ENCODE measurements around the gene SPATS2.
"Not testable (repeated sequence)": the region's sequence is repeated elsewhere in the genome, so short reads cannot be mapped to it uniquely, and the experiment has no call there.

SPATS2 gene

GRCh38 chr12:49493900-49494299, 126.6 kb downstream of the SPATS2 start:
- Histone ChIP-seq H3K9me3 (ENCODE audit: control insufficient read depth, low read length) (no peaks in the 10 kb centered on the region), H3K27ac (ENCODE audit: low read depth, low read length, severe bottlenecking) (no peak overlapping the region), H3K4me3 (ENCODE audit: extremely low read depth, insufficient read depth, low read length, poor library complexity, severe bottlenecking) (no peak overlapping the region), H3K36me3 (ENCODE audit: control insufficient read depth, insufficient read depth, low read length) (peaks cover 50% of the 10 kb centered on the region), H3K4me1 (ENCODE audit: control insufficient read depth, insufficient read depth, low read length, poor library complexity, severe bottlenecking) (peaks cover 11% of the 10 kb centered on the region)
- WGBS, 2 experiments (ENCODE audit: insufficient coverage in 2 of 2), result 100% methylated on average over 1 of the region's 2 CpGs; no CpG with 5 or more reads in 1 of the 2 experiments

DNA sequence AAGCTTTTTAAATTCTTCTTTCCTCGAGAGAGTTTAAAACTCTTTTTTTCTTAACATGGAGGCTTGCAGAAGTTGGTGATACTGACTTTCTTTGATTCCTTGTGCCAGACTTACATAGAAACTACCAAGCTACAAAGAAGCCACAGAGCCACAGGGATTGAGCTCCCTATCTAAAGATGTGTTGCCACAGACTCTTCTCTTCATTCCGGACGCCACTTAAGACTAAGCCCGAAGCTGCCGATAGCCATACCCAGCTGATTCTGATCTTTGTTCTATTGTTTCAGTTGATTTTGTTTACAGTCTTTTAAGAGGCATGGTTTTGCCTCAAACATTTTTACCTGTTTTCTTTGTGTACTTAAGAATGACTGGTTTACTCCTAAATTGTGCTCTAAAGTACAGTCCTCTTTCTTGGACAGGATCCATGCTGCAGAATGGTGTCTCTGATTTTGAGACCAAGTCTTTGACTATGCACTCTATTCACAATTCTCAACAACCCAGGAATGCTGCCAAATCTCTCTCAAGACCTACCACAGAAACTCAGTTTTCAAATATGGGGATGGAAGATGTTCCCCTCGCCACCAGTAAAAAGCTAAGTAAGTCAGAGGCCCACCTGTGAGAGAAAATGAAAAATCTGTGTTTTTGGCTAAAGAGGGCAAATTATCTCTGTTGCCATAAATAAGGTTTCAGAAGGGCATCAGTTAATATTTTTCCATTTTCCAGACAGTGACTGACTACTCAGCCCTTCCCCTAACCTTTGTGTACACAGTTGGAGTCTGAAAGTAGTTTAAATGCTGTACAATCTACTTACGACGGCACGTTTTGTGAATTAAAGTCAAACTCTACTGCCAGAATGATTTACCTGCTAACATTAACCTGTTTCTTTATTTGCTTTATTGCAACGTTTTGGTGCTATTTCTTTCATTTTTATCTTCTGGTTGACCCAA, 129.4 kb downstream of the SPATS2 start:
- Histone ChIP-seq H3K4me3 (ENCODE audit: extremely low read depth, insufficient read depth, low read length, poor library complexity, severe bottlenecking) (no peak overlapping the region), H3K9me3 (ENCODE audit: control insufficient read depth, low read length) (no peaks in the 10 kb centered on the region), H3K27ac (ENCODE audit: low read depth, low read length, severe bottlenecking) (no peak overlapping the region), H3K4me1 (ENCODE audit: control insufficient read depth, insufficient read depth, low read length, poor library complexity, severe bottlenecking) (peaks cover 1% of the 10 kb centered on the region), H3K36me3 (ENCODE audit: control insufficient read depth, insufficient read depth, low read length) (peaks cover 62% of the 10 kb centered on the region)
- WGBS, 2 experiments (ENCODE audit: insufficient coverage in 2 of 2), result 87 to 92% methylated on average over 3 to 10 of the region's 10 CpGs

DNA sequence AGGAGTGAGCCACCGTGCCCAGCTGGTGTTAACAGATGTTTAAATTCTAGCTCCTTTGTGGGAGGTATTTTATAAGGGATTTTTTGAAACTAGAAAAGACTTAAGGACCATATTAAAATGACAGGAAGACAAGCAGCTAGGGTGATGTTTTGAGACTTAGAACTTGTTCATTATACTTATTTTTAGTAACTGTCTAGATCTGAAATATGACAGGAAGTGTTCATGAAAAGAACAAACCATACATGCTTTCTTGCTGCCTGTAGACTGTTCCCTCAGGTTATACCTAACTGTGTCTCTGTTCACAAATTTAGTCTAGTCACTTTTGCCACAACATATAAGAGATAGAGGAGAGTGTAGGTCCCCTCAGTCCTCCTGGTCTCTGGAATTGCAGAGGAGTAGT, 134.6 kb downstream of the SPATS2 start:
- Histone ChIP-seq H3K4me3 (ENCODE audit: extremely low read depth, insufficient read depth, low read length, poor library complexity, severe bottlenecking) (no peak overlapping the region), H3K27ac (ENCODE audit: low read depth, low read length, severe bottlenecking) (no peak overlapping the region), H3K9me3 (ENCODE audit: control insufficient read depth, low read length) (no peaks in the 10 kb centered on the region), H3K36me3 (ENCODE audit: control insufficient read depth, insufficient read depth, low read length) (peaks cover 66% of the 10 kb centered on the region), H3K4me1 (ENCODE audit: control insufficient read depth, insufficient read depth, low read length, poor library complexity, severe bottlenecking) (no peaks in the 10 kb centered on the region)
- WGBS, 2 experiments (ENCODE audit: insufficient coverage in 2 of 2), result 86 to 100% methylated on average over 1 of the region's 1 CpG

- no peaks in the 10 kb centered on the region for H3K4me1 ChIP-seq (ENCODE audit: control insufficient read depth, insufficient read depth, low read length, poor library complexity, severe bottlenecking)
- WGBS, 2 experiments (ENCODE audit: insufficient coverage in 2 of 2), result 100% methylated on average over 1 of the region's 1 CpG
- H3K27ac ChIP-seq (ENCODE audit: low read depth, low read length, severe bottlenecking), result no peak overlapping the region
- H3K9me3 ChIP-seq (ENCODE audit: control insufficient read depth, low read length), result no peaks in the 10 kb centered on the region
- H3K4me3 ChIP-seq (ENCODE audit: extremely low read depth, insufficient read depth, low read length, poor library complexity, severe bottlenecking), result no peak overlapping the region
- peaks cover 64% of the 10 kb centered on the region for H3K36me3 ChIP-seq (ENCODE audit: control insufficient read depth, insufficient read depth, low read length)
Measured at GRCh38 chr12:49502590-49502989, 135.3 kb downstream of the SPATS2 start.

DNA sequence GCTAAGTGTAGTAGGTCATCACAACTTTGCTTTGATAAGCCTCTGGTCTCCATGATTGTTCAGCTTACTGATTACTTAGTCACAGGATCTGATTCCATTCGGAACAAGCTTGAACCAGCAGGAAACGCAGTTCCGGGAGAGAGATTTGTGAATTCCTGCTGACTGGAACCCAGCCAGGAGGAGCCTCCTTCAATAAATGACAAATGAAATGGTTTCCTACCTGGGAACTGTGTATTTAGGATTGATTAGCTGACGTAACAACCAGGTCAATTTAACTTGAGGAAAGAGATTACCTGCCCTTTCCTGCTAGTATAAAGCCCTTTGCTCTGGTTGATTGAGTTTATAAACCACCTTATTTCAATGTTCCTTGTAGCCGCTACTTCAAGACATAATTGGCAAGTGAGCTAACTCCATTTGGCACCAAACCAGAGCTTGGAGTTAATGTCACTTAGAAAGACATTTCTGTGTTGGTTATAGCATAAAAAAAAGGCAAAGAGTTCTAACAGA, 136.5 kb downstream of the SPATS2 start:
- no peaks in the 10 kb centered on the region for H3K9me3 ChIP-seq (ENCODE audit: control insufficient read depth, low read length)
- 88 to 100% methylated on average over 1 to 2 of the region's 5 CpGs for WGBS, 2 experiments (ENCODE audit: insufficient coverage in 2 of 2)
- H3K4me1 ChIP-seq (ENCODE audit: control insufficient read depth, insufficient read depth, low read length, poor library complexity, severe bottlenecking), result no peaks in the 10 kb centered on the region
- no peak overlapping the region for H3K27ac ChIP-seq (ENCODE audit: low read depth, low read length, severe bottlenecking)
- H3K36me3 ChIP-seq (ENCODE audit: control insufficient read depth, insufficient read depth, low read length), result peaks cover 71% of the 10 kb centered on the region
- no peak overlapping the region for H3K4me3 ChIP-seq (ENCODE audit: extremely low read depth, insufficient read depth, low read length, poor library complexity, severe bottlenecking)

DNA sequence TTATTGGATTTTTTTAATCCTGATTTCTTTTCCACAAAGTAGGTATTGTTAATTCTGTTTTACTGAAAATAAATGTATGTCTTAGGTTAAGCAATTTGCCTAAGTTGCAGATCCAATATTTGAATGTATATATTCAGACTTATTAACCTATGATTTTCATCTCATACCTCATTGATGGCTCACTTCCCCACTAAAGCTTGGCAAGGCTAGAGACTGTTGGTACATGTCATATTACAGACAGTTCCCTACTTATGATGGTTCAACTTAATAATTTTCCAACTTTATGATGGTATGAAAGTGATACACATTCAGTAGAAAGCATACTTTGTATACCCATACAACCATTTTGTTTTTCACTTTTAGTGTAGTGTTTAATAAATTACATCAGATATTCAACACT, 138.4 kb downstream of the SPATS2 start:
- no peaks in the 10 kb centered on the region for H3K4me1 ChIP-seq (ENCODE audit: control insufficient read depth, insufficient read depth, low read length, poor library complexity, severe bottlenecking)
- no peak overlapping the region for H3K4me3 ChIP-seq (ENCODE audit: extremely low read depth, insufficient read depth, low read length, poor library complexity, severe bottlenecking)
- no peaks in the 10 kb centered on the region for H3K9me3 ChIP-seq (ENCODE audit: control insufficient read depth, low read length)
- H3K27ac ChIP-seq (ENCODE audit: low read depth, low read length, severe bottlenecking), result no peak overlapping the region
- peaks cover 57% of the 10 kb centered on the region for H3K36me3 ChIP-seq (ENCODE audit: control insufficient read depth, insufficient read depth, low read length)

DNA sequence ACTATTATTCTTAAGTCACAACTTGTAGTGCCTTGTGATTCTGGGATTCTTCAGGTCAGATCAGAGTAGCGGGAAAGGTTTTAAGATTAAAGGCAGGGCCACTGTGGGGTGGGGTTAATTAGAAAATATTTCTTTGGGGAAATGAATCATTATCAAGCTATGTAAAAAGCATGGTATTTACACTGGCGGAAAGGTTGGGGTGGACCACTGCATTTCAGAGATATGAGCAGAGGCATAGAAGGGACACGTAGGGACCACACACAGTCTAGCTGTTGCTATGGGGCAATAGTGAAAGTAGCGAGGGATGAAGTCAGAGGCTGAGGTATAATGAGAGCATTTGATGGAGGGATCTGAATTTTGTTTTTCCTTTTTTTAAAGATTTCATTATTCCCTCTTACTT, 139.9 kb downstream of the SPATS2 start:
- no peak overlapping the region for H3K4me3 ChIP-seq (ENCODE audit: extremely low read depth, insufficient read depth, low read length, poor library complexity, severe bottlenecking)
- 84 to 90% methylated on average over 2 to 3 of the region's 4 CpGs for WGBS, 2 experiments (ENCODE audit: insufficient coverage in 2 of 2)
- no peak overlapping the region for H3K27ac ChIP-seq (ENCODE audit: low read depth, low read length, severe bottlenecking)
- H3K4me1 ChIP-seq (ENCODE audit: control insufficient read depth, insufficient read depth, low read length, poor library complexity, severe bottlenecking), result peaks cover 4% of the 10 kb centered on the region
- H3K36me3 ChIP-seq (ENCODE audit: control insufficient read depth, insufficient read depth, low read length), result peaks cover 43% of the 10 kb centered on the region
- no peaks in the 10 kb centered on the region for H3K9me3 ChIP-seq (ENCODE audit: control insufficient read depth, low read length)

DNA sequence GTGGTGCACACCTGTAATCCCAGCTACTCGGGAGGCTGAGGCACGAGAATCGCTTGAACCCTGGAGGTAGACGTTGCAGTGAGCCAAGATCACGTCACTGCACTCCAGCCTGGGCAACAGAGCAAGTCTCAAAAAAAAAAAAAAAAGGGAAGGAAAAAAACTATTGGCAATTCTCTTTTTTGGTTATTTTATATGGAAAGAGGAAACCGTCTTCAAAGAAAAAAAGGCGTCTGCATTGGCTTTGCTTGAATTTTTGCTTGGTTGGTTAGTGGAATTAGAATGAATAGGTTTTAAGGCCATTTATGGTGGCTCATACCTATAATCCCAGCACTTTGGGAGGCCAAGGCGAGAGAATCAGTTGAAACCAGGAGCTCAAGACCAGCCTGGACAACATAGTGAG, 142.4 kb downstream of the SPATS2 start:
- H3K27ac ChIP-seq (ENCODE audit: low read depth, low read length, severe bottlenecking), result not testable (repeated sequence)
- WGBS, 2 experiments (ENCODE audit: insufficient coverage in 2 of 2), result 92 to 98% methylated on average over 6 to 8 of the region's 8 CpGs

GRCh38 chr12:49511410-49511809, 144.1 kb downstream of the SPATS2 start:
- Histone ChIP-seq H3K9me3 (ENCODE audit: control insufficient read depth, low read length) (no peaks in the 10 kb centered on the region), H3K4me1 (ENCODE audit: control insufficient read depth, insufficient read depth, low read length, poor library complexity, severe bottlenecking) (peaks cover 15% of the 10 kb centered on the region), H3K4me3 (ENCODE audit: extremely low read depth, insufficient read depth, low read length, poor library complexity, severe bottlenecking) (no peak overlapping the region), H3K27ac (ENCODE audit: low read depth, low read length, severe bottlenecking) (no peak overlapping the region), H3K36me3 (ENCODE audit: control insufficient read depth, insufficient read depth, low read length) (peaks cover 21% of the 10 kb centered on the region)

More for the DNA sequence above, 142.4 kb downstream of the SPATS2 start:
- H3K9me3 ChIP-seq (ENCODE audit: control insufficient read depth, low read length); H3K4me1 ChIP-seq (ENCODE audit: control insufficient read depth, insufficient read depth, low read length, poor library complexity, severe bottlenecking); H3K4me3 ChIP-seq (ENCODE audit: extremely low read depth, insufficient read depth, low read length, poor library complexity, severe bottlenecking): not testable (repeated sequence)
- H3K36me3 ChIP-seq (ENCODE audit: control insufficient read depth, insufficient read depth, low read length), result peaks cover 32% of the 10 kb centered on the region

- peaks cover 15% of the 10 kb centered on the region for H3K4me1 ChIP-seq (ENCODE audit: control insufficient read depth, insufficient read depth, low read length, poor library complexity, severe bottlenecking)
- H3K9me3 ChIP-seq (ENCODE audit: control insufficient read depth, low read length), result no peaks in the 10 kb centered on the region
- no peak overlapping the region for H3K27ac ChIP-seq (ENCODE audit: low read depth, low read length, severe bottlenecking)
- 88 to 89% methylated on average over 1 of the region's 1 CpG for WGBS, 2 experiments (ENCODE audit: insufficient coverage in 2 of 2)
- no peak overlapping the region for H3K4me3 ChIP-seq (ENCODE audit: extremely low read depth, insufficient read depth, low read length, poor library complexity, severe bottlenecking)
- H3K36me3 ChIP-seq (ENCODE audit: control insufficient read depth, insufficient read depth, low read length), result peaks cover 18% of the 10 kb centered on the region
Measured at GRCh38 chr12:49512546-49512945, 145.3 kb downstream of the SPATS2 start.

GRCh38 chr12:49515266-49515665, 148.0 kb downstream of the SPATS2 start:
- H3K4me1 ChIP-seq (ENCODE audit: control insufficient read depth, insufficient read depth, low read length, poor library complexity, severe bottlenecking), result peaks cover 23% of the 10 kb centered on the region
- peaks cover 15% of the 10 kb centered on the region for H3K36me3 ChIP-seq (ENCODE audit: control insufficient read depth, insufficient read depth, low read length)
- no peaks in the 10 kb centered on the region for H3K9me3 ChIP-seq (ENCODE audit: control insufficient read depth, low read length)
- peak overlapping the region; percentile 16 for H3K27ac ChIP-seq (ENCODE audit: low read depth, low read length, severe bottlenecking)
- no peak overlapping the region for H3K4me3 ChIP-seq (ENCODE audit: extremely low read depth, insufficient read depth, low read length, poor library complexity, severe bottlenecking)
- 63 to 100% methylated on average over 2 of the region's 5 CpGs for WGBS, 2 experiments (ENCODE audit: insufficient coverage in 2 of 2)

Data from mesodermal cell (in vitro differentiated cells).